ENCODE results near the gene RUBCN.
"Not testable (repeated sequence)": the region's sequence is repeated elsewhere in the genome, so short reads cannot be mapped to it uniquely, and the experiment has no call there.

RUBCN gene

GRCh38 chr3:197664414-197665141 is 72.1 kb downstream of the RUBCN start:
- peak overlapping the region; percentile 20 for H3K4me3 ChIP-seq (ENCODE audit: control insufficient read depth, low read depth, low read length)
- DNase-seq (ENCODE audit: low read depth) = not testable (repeated sequence)

GRCh38 chr3:197663367-197664140 is 73.2 kb downstream of the RUBCN start:
- not testable (repeated sequence) for DNase-seq (ENCODE audit: low read depth)

GRCh38 chr3:197662352-197662751 is 74.4 kb downstream of the RUBCN start:
- not testable (repeated sequence) for DNase-seq (ENCODE audit: low read depth); H3K4me3 ChIP-seq (ENCODE audit: control insufficient read depth, low read depth, low read length)

More at GRCh38 chr3:197663367-197664140, 73.2 kb downstream of the RUBCN start:
- H3K4me3 ChIP-seq (ENCODE audit: control insufficient read depth, low read depth, low read length) = not testable (repeated sequence)

- not testable (repeated sequence) for H3K4me3 ChIP-seq (ENCODE audit: control insufficient read depth, low read depth, low read length); DNase-seq (ENCODE audit: low read depth)
Observed at GRCh38 chr3:197661874-197662273, 74.8 kb downstream of the RUBCN start.

DNA sequence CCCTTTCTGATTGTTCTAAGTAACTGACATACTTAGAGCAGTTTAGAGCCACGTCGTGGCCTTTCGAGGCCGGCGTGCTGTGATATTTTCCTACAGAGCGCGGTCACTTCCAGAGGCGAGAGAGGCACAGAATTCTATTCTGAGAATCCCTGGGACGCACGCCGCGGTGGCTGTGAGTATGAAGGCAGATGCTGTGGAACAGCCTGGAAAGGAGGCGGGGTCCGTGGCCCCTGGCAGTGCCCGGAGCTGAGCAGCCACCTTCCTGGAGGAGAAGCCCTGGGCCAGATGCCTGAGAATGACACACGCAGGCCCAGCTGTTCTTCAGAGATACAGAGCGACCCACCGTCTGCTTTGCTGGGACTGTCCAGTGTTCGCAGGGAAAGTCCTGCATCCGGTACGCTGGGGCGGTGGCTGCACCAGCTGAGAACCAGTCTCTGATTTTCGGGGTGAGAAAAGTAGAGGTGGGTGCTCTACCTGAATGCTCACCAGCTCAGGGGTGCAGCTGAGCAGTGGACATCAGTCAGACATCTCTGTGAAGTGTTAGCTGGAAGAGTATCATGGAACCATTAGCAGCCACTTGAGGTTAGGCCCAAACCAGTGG is 75.4 kb downstream of the RUBCN start:
- not testable (repeated sequence) for DNase-seq (ENCODE audit: low read depth); H3K4me3 ChIP-seq (ENCODE audit: control insufficient read depth, low read depth, low read length)

- not testable (repeated sequence) for DNase-seq (ENCODE audit: low read depth); H3K4me3 ChIP-seq (ENCODE audit: control insufficient read depth, low read depth, low read length)
Observed at GRCh38 chr3:197659701-197660100, 77.0 kb downstream of the RUBCN start.

- not testable (repeated sequence) for H3K4me3 ChIP-seq (ENCODE audit: control insufficient read depth, low read depth, low read length); DNase-seq (ENCODE audit: low read depth)
Observed at GRCh38 chr3:197659144-197659543, 77.6 kb downstream of the RUBCN start.

- not testable (repeated sequence) for DNase-seq (ENCODE audit: low read depth)
Observed at GRCh38 chr3:197658706-197659105, 78.0 kb downstream of the RUBCN start.

DNA sequence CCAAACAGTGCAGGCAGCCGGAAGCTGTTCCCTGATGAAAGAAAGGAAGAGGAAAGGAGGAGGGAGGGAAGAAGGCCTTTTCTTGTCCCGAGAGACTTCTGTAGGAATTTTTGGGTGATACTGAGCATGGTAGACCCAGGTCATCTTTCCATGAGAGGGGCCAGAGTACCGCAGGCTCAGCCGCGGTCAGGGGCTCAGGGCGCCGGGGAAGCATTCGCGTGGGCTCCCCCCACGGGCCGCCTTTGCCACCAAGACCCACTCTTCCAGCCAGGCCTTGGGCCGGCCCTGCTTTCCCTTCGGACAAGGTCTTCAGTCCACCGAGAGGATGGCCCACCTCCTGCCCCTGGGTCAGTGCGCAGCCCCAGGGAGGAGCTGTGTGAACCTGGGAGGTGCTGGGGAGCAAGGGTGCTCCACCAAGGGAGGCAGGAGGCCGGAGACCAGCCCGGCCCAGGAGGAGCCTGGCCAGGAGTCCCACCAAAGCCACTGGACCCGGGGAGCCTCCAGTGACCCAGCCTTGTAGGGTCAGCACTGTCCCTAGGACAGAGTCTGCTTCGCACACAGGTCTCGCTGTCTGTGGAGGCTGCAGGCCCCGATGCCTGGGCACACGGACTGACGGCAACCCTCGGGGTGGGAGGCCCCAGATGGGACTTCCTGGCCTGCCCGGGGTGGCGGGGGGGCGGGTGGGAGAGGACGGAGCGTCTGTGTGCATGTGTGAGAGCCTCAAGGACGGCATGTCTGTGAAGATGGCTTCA is 79.0 kb downstream of the RUBCN start:
- DNase-seq (ENCODE audit: low read depth); H3K4me3 ChIP-seq (ENCODE audit: control insufficient read depth, low read depth, low read length): not testable (repeated sequence)

More at GRCh38 chr3:197658706-197659105, 78.0 kb downstream of the RUBCN start:
- H3K4me3 ChIP-seq (ENCODE audit: control insufficient read depth, low read depth, low read length) = not testable (repeated sequence)

- H3K4me3 ChIP-seq (ENCODE audit: control insufficient read depth, low read depth, low read length); DNase-seq (ENCODE audit: low read depth): not testable (repeated sequence)
Observed at GRCh38 chr3:197656960-197657359, 79.7 kb downstream of the RUBCN start.

- H3K4me3 ChIP-seq (ENCODE audit: control insufficient read depth, low read depth, low read length); DNase-seq (ENCODE audit: low read depth): not testable (repeated sequence)
Observed at GRCh38 chr3:197656129-197656528, 80.6 kb downstream of the RUBCN start.

DNA sequence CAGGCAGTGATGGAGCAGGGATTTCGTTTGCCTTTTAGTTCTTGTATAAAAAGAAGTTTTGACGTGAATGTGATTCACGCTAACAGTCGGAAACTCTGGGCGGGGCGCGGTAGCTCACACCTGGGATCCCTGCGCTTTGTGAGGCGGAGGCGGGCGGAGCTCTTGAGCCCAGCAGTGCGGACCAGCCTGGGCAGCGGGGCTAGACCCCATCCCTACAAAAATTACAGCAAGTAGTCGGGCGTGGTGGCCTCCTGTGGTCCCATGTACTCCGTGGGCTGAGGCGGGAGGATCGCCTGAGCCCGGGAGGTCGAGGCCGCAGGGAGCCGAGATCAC is 81.7 kb downstream of the RUBCN start:
- H3K4me3 ChIP-seq (ENCODE audit: control insufficient read depth, low read depth, low read length); DNase-seq (ENCODE audit: low read depth): not testable (repeated sequence)

GRCh38 chr3:197654090-197654997 is 82.4 kb downstream of the RUBCN start:
- DNase-seq (ENCODE audit: low read depth) = not testable (repeated sequence)
- H3K4me3 ChIP-seq (ENCODE audit: control insufficient read depth, low read depth, low read length) = peak overlapping the region; percentile 9

DNA sequence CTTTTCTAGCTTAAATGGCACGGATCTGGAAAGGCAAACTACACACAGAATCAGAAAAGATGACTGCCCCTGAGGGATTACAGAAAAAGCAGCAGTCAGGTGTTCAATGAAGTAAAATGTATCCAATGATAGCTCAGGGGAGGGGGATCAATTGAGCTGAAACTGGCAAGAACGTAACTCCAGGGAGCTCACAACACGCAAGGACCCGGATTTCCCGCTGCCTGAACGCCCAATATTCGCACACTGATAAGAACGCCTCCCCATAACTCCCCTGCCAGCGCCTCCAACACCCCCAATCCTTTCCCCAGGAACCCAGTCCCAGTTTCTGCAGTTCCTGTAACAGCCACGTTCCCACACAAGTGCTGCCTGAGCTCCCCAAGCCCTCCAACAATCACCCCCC is 83.8 kb downstream of the RUBCN start:
- not testable (repeated sequence) for DNase-seq (ENCODE audit: low read depth); H3K4me3 ChIP-seq (ENCODE audit: control insufficient read depth, low read depth, low read length)

DNA sequence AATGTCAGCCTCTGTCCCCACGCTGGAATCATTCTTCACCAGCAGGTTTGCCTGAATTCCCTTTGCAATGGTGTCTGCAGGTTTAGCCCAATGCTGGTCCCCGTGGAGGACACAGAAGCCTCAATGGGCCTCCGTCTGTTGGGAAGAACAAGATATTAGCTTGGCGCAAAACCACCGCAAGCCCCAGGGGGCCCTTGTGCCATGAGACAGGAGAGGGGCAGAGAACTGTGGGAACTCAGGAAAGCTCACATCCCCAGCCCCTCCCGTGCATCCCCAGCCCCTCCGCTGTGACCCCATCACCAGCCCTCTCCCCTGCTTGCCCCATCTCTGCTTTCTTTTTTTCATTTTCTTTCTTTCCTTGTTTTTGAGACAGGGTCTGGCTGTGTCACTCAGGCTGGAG is 89.1 kb downstream of the RUBCN start:
- not testable (repeated sequence) for H3K4me3 ChIP-seq (ENCODE audit: control insufficient read depth, low read depth, low read length); DNase-seq (ENCODE audit: low read depth)

GRCh38 chr3:197647191-197647590 is 89.5 kb downstream of the RUBCN start:
- not testable (repeated sequence) for DNase-seq (ENCODE audit: low read depth); H3K4me3 ChIP-seq (ENCODE audit: control insufficient read depth, low read depth, low read length)

DNA sequence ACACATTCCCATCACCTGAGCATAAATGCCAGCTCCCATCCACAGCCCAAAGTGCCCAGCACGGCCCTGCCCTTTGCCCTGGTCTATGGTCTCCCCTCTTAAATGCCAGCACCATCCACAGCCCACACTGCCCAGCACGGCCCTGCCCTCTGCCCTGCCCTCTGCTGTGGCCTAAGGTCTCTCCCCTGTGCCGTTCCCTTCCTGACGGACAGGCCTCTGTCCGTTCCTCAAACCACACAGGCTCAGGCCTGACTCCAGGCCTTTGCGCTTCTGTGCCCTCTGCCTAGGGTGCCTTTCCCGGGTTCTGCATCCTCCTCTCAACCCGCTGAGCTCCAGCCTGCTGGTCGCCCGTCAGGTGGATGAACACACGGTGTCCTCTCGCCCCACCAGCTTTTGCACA is 90.4 kb downstream of the RUBCN start:
- H3K4me3 ChIP-seq (ENCODE audit: control insufficient read depth, low read depth, low read length); DNase-seq (ENCODE audit: low read depth): not testable (repeated sequence)

DNA sequence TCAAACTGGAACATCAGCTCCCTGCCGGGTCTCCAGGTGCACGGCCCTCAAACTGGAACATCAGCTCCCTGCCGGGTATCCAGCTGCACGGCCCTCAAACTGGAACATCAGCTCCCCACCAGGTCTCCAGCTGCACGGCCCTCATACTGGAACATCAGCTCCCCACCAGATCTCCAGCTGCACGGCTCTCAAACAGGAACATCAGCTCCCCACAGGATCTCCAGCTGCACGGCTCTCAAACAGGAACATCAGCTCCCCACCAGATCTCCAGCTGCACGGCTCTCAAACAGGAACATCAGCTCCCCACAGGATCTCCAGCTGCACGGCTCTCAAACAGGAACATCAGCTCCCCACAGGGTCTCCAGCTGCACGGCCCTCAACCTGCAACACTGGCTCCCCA is 99.1 kb downstream of the RUBCN start:
- DNase-seq (ENCODE audit: low read depth); H3K4me3 ChIP-seq (ENCODE audit: control insufficient read depth, low read depth, low read length): not testable (repeated sequence)

Measured in fibroblast of mammary gland (primary cell).